ENCODE measurements around the gene ARHGEF12. TPM values are rescaled to one million over a fixed set of nuclear protein-coding genes. Genes with fewer than 3 reads are reported as not detected.

ARHGEF12 gene
- total RNA-seq, 2 experiments from 2014 or later: 9.6 to 10.2 TPM

- H3K4me1 Mint-ChIP-seq (ENCODE audit: low read depth): peaks cover 20% of the 10 kb centered on the region
- no peak for TF ChIP-seq CTCF (IDR thresholded peaks at IDR 0.05)
- no peak for DNase-seq
- H3K36me3 Mint-ChIP-seq (ENCODE audit: low read depth): no peaks in the 10 kb centered on the region
- H3K27me3 Mint-ChIP-seq: peaks cover 56% of the 10 kb centered on the region
- peak overlapping the region; percentile 65 for H3K4me3 Mint-ChIP-seq
- ATAC-seq: no peak
- no peaks in the 10 kb centered on the region for H3K9me3 Mint-ChIP-seq
- ChIA-PET CTCF (interaction anchor here (1.1 to 2.9 kb wide), 2 partner anchors 9 to 23 kb away, joined by 3 to 19 read pairs; partner anchors contain the start of gene ARHGEF12), POLR2A (no interaction called here)
- intact Hi-C loops (cut with micrococcal nuclease): no loop called here
- no peak overlapping the region for H3K27ac Mint-ChIP-seq
These were observed 10.0 kb upstream of the ARHGEF12 start for GRCh38 chr11:120326228-120326627.

DNA sequence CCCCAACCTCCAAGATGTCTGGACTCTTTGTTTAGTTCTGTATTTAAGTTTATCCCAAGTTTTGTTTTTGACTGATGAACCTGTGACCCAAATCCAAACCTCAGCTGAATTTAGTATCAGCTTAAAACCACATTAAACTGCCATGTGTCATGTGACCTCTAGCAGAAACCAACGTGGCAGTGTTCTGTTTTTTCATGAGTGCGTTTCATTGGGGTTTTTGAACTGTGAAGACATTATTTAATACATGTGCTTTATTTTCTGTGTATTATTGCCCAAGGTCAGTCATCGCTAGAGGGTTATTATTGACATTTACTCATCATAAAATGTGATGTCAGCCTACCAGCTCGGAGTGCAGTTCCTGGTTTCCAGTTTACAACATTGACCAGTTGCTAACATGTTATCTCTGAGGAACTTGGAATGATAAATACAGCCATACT, 9.3 kb upstream of the ARHGEF12 start:
- TF ChIP-seq CTCF (IDR thresholded peaks at IDR 0.05): no peak
- ChIA-PET CTCF (interaction anchor here (1.1 to 2.9 kb wide), 2 partner anchors 8 to 24 kb away, joined by 3 to 19 read pairs; partner anchors contain the start of gene ARHGEF12), POLR2A (no interaction called here)
- no peaks in the 10 kb centered on the region for H3K9me3 Mint-ChIP-seq
- DNase-seq (no peak), ATAC-seq (no peak)
- no peak overlapping the region for H3K27ac Mint-ChIP-seq
- H3K4me1 Mint-ChIP-seq (ENCODE audit: low read depth): peaks cover 20% of the 10 kb centered on the region
- peaks cover 55% of the 10 kb centered on the region for H3K27me3 Mint-ChIP-seq
- intact Hi-C loops (cut with micrococcal nuclease): no loop called here
- no peaks in the 10 kb centered on the region for H3K36me3 Mint-ChIP-seq (ENCODE audit: low read depth)
- H3K4me3 Mint-ChIP-seq: no peak overlapping the region

GRCh38 chr11:120327311-120327710, 8.9 kb upstream of the ARHGEF12 start:
- peaks cover 55% of the 10 kb centered on the region for H3K27me3 Mint-ChIP-seq
- ATAC-seq: no peak
- DNase-seq: no peak
- ChIA-PET POLR2A (no interaction called here), CTCF (interaction anchor here (2.9 kb wide), 1 partner anchor 8 kb away, joined by 19 read pairs; the partner anchor contains the start of gene ARHGEF12)
- H3K4me1 Mint-ChIP-seq (ENCODE audit: low read depth): peaks cover 20% of the 10 kb centered on the region
- H3K36me3 Mint-ChIP-seq (ENCODE audit: low read depth): no peaks in the 10 kb centered on the region
- H3K4me3 Mint-ChIP-seq: no peak overlapping the region
- intact Hi-C loops (cut with micrococcal nuclease): no loop called here
- no peak overlapping the region for H3K27ac Mint-ChIP-seq
- no peak for TF ChIP-seq CTCF (IDR thresholded peaks at IDR 0.05)
- H3K9me3 Mint-ChIP-seq: no peaks in the 10 kb centered on the region

GRCh38 chr11:120329556-120329955, 6.7 kb upstream of the ARHGEF12 start:
- no peak for TF ChIP-seq CTCF (IDR thresholded peaks at IDR 0.05)
- POLR2A ChIA-PET: no interaction called here
- ATAC-seq: no peak
- CTCF ChIA-PET: no interaction called here
- Mint-ChIP-seq H3K27ac (no peak overlapping the region), H3K27me3 (peaks cover 47% of the 10 kb centered on the region), H3K9me3 (no peaks in the 10 kb centered on the region), H3K36me3 (ENCODE audit: low read depth) (no peaks in the 10 kb centered on the region), H3K4me3 (no peak overlapping the region), H3K4me1 (ENCODE audit: low read depth) (peaks cover 20% of the 10 kb centered on the region)
- intact Hi-C loops (cut with micrococcal nuclease): no loop called here
- DNase-seq: no peak

GRCh38 chr11:120330045-120330444, 6.2 kb upstream of the ARHGEF12 start:
- H3K9me3 Mint-ChIP-seq: no peaks in the 10 kb centered on the region
- no peaks in the 10 kb centered on the region for H3K36me3 Mint-ChIP-seq (ENCODE audit: low read depth)
- TF ChIP-seq CTCF (IDR thresholded peaks at IDR 0.05): no peak
- no peak for ATAC-seq
- POLR2A ChIA-PET: no interaction called here
- no peak overlapping the region for H3K27ac Mint-ChIP-seq
- intact Hi-C loops (cut with micrococcal nuclease): loop anchor here (5.0 to 10.0 kb wide), 3 partner anchors 105 to 237 kb away; no protein-coding TSS in a partner anchor
- DNase-seq: no peak
- peaks cover 42% of the 10 kb centered on the region for H3K27me3 Mint-ChIP-seq
- H3K4me3 Mint-ChIP-seq: no peak overlapping the region
- CTCF ChIA-PET: no interaction called here
- H3K4me1 Mint-ChIP-seq (ENCODE audit: low read depth): peaks cover 20% of the 10 kb centered on the region
